Ishikawa (cell line): Measurements from ENCODE around the gene SNX17.

Experiments
- TAF1 ChIP-seq: IDR thresholded peaks from 2 replicates; pipeline ENCODE4 v1.6.1; 2012; ENCODE audit warnings: low read depth, mild to moderate bottlenecking
- TF ChIP-seq, protein P1 (sequence below): IDR thresholded peaks from 2 replicates; pipeline ENCODE4 v1.6.1; 2012

GRCh38 chr2:27370816-27371620 lies 602 bp downstream of the SNX17 start:
- TF ChIP-seq, protein P1, sequence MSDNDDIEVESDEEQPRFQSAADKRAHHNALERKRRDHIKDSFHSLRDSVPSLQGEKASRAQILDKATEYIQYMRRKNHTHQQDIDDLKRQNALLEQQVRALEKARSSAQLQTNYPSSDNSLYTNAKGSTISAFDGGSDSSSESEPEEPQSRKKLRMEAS = peak; percentile 94
- TF ChIP-seq TAF1 = no peak; the same call in 1 of the 2 replicates
